GM21619 (cell line): ENCODE measurements around the gene NFATC2.
A peak's percentile ranks its signal among the peaks of the same experiment; 100 is the strongest.

Experiments
- ATAC-seq: cut with Tn5 transposase; IDR thresholded peaks from one replicate; pipeline ENCODE4 v1.9.1; 2021; ENCODE audit not compliant: unreplicated experiment

The NFATC2 gene

GRCh38 chr20:51454250-51454865, 88.2 kb downstream of the NFATC2 start:
- no peak for ATAC-seq

DNA sequence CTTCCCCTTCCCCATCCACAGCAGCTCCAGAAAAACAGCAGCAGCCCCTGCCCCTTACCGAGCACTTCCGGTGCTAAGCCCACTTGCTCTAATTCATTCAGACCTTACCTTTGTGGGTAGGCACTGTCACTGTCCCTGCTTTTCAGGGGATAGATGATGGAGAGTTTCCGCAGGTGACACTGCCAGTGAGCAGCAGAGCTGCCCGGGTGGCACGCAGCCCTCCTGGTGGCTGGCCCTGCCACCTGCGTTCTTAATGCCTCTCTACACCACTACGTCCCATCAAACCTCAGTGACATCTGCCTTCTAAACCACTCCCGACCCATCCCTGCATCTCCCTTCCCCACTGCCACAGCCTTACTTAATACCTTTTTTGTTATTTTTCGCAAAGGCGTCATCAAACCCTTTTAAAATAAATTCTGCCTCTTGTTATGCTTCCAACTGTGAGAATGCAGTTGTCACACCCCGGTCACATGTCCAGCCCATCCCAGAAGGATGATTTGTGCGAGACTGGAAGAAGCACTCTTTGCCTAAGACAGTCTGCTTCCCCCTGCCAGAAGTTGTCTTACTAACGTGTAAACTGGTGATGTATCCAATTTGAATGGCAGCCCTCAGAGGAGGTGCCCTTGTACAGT, 89.7 kb downstream of the NFATC2 start:
- no peak for ATAC-seq

DNA sequence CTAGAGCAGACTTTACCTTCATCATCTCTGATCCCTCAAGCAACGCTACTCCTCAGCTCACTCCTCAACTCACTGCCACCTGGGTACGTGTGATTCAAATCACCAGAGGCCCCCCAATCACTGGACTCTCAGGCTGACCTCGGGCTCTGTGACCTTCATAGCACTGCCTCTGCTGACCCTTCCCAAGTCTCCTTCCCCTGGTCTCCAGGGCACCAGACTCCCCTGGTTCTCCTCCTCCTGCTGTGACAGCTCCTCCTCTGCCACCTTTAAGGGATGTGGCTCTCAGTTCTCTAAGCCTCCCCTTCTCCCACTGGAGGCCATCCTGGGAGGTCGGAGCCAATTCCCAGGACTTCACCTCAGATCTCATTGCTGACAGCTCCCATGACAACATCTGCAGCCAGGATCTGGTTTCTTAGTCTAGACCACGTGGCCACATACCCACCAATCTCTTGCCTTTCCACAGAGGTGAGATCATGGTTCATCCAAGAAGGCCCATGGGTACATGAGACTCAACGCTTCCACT, 90.4 kb downstream of the NFATC2 start:
- no peak for ATAC-seq

DNA sequence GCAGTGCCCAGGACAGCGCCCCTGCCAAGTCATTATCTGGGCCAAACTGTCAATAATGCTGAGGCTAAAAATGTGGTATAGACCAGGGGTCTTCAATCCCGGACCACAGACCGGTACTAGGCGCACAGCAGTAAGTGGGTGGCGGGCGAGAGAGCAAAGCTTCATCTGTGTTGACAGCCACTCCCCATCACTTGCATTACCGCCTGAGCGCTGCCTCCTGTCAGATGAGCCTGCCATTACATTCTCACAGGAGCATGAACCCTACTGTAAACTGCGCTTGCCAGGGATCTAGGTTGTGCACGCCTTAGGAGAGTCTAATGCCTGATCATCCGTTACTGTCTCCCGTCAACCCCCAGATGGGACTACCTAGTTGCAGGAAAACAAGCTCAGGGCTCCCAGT, 91.0 kb downstream of the NFATC2 start:
- ATAC-seq: no peak

DNA sequence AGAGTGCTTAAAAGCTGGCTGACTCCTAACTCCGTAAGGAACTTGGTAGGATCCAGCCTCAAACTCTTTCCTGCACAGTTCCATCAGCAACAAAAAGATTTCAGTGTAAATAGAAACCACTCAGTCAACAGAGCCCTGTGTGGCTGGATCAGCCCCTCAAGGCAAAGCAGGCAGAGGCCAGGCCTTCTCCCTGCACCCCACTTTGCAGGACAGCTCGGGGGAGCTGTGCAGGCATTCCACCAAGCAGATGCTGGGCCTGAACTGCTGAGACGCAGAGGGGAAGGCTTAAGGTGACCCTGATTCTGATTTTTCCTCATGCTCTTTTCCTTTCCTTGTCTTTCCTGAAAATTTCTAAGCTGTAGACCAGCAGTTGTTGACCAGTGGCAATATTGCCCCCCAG, 91.5 kb downstream of the NFATC2 start:
- ATAC-seq: no peak

- ATAC-seq: no peak
Observed at GRCh38 chr20:51450221-51450712, 92.3 kb downstream of the NFATC2 start.

DNA sequence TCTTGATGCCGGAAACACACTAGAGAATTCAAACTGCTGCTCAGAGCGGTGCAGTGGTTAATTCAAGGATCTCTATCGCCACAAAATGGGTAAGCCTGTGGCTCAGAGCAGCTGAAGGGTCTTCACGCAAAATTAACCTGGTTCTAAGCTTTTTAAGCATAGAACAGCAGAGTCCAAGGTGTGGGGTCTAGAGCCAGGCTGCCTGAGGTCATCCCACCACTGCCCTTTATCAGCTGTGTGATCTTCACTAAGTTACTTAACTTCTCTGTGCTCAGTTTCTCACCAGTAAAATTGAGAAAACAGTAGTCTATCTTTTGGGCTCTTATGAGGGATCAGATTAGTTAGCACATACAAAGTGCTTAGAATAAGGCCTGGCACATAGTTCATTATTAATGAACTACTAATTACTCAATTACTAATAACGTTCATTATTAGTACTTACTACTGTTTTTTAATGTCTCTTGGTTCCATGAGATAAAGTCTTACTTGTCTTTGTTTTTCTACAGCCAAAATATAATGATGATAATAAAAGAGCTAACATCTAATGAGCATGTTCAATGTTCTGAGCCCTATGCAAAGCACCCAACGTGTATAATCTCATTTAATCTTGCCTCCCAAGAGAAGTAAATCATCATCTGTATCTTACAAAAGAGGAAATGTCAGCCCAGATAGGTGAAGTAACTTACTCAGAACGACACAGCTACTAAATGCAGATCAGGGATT, 92.9 kb downstream of the NFATC2 start:
- no peak for ATAC-seq

GRCh38 chr20:51447765-51448148, 94.8 kb downstream of the NFATC2 start:
- no peak for ATAC-seq

DNA sequence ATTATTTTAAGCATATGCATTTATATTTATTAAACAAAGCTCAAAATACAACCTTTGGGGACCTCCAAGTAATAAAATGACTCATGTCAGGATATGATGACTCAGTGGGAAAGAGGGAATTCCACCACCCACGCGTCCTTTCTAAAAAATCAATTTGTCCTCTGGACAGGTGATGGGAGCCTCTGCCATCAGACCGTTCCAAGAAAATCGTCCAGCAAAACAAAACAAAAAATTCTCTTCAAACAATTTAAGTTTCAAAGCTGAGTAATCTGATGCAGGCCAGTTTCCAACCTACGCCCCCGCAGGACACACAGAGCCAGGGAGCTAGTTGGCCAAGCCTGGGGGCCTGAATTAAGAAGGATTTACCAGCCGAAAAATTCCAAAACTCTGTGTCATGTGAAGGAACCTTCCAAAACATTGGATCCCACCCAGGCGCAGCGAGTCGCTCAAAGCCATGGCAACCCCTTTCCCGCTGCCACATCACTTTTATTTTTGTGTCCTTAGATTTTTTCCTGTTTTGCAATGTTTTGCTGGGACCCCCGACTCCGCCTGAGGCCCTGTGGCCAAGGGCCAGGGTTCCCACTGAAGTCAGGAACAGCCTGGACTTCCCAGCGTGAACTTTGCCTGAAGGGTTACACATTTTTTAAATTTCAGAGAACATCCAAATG, 95.3 kb downstream of the NFATC2 start:
- no peak for ATAC-seq

DNA sequence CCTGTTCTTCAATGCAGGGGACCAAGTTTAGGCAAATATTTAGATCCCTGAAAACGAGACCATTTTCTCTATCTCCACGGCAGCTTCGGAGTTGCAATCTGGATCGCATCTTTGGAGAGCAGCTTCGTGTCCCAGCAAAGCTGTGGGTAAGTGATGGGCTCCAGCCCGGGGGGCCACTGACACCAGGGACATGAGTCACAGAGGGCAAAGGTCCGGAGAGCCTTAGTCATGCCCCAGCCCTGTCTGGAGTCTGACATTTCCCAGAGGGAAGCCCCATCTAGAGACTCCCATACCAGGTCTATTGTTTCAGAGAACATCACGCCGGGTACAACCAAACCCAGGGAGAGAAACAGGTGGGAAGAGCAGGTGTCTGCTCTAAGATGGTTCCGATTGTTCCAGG, 95.9 kb downstream of the NFATC2 start:
- no peak for ATAC-seq

- ATAC-seq: no peak
Observed at GRCh38 chr20:51446230-51446629, 96.3 kb downstream of the NFATC2 start.

- no peak for ATAC-seq
Observed at GRCh38 chr20:51445591-51445990, 96.9 kb downstream of the NFATC2 start.

- no peak for ATAC-seq
Observed at GRCh38 chr20:51444922-51445438, 97.5 kb downstream of the NFATC2 start.

- no peak for ATAC-seq
Observed at GRCh38 chr20:51444467-51444866, 98.1 kb downstream of the NFATC2 start.

GRCh38 chr20:51442602-51443001, 99.9 kb downstream of the NFATC2 start:
- ATAC-seq: no peak

DNA sequence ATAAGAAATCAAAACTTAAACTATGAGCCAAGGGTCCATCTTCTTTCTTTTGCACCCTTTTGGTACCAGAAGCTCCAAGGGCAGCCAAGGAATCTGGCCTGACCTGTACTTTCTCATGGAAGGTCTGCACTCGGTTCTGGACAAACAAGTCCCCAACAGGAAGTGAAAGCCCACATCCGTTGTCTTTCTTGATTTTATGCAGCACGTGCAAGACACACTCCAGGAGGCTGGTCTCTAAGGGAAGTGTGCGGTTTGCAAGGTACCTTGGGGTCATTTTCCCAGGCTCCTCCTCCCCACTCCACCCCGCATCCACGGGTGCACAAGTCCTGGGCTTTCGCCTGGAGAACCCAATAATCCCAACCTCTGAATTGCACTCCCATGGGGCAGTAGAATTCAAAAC, 101.9 kb downstream of the NFATC2 start:
- ATAC-seq: peak; percentile 53

- no peak for ATAC-seq
Observed at GRCh38 chr20:51439160-51439689, 103.3 kb downstream of the NFATC2 start.

GRCh38 chr20:51438136-51438535, 104.4 kb downstream of the NFATC2 start:
- ATAC-seq: no peak

DNA sequence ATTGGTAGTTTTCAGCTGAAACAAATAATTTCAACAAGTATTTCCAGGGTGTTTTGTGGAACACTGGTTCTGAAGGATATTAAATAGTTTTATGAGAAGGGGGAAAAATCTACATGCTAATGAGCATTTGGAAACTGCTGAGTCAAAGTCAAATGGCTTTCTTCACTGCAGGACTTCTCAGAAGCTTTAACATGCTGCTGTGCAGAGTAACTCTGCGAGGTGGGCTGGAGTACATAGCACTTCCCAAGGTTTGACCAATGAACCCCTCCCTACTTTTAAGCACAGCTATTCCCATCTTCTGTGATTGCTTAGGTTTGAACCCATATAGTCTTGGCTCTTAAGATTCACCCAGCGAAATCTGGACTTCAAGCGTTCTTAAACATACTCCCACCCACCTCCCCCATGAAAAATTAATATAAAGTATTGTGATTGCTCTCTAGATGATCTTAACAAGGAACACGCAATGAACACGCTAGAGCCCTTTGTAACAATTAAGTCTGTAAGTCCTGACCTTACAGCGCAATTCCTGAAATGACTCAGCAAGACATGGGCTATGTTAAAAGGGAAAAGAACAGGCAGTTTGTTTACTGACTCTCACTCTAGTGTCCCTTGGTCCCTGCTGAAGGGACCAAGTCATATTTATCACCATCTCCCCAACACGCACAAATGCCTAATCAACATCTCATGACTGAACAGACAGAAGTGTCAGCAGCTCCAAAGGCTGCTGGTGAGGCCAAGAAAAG, 105.2 kb downstream of the NFATC2 start:
- ATAC-seq: no peak

GRCh38 chr20:51434580-51435247, 107.8 kb downstream of the NFATC2 start:
- no peak for ATAC-seq
